Measurements from ENCODE around the gene ZMAT5.

Gene ZMAT5

GRCh38 chr22:29700206-29700899 is 66.5 kb downstream of the ZMAT5 start:
- DNase-seq (ENCODE audit: low read depth): no peak
- no peak for TF ChIP-seq CTCF (conservative IDR thresholded peaks at IDR 0.05; ENCODE audit: low read depth, low read length)
- no peak overlapping the region for H3K4me3 ChIP-seq (ENCODE audit: low read depth, low read length)

- no peak for TF ChIP-seq CTCF (conservative IDR thresholded peaks at IDR 0.05; ENCODE audit: low read depth, low read length)
- no peak for DNase-seq (ENCODE audit: low read depth)
- H3K4me3 ChIP-seq (ENCODE audit: low read depth, low read length): no peak overlapping the region
These were observed 68.8 kb downstream of the ZMAT5 start for GRCh38 chr22:29697853-29698598.

GRCh38 chr22:29695129-29695926 is 71.5 kb downstream of the ZMAT5 start:
- TF ChIP-seq CTCF (conservative IDR thresholded peaks at IDR 0.05; ENCODE audit: low read depth, low read length): no peak
- DNase-seq (ENCODE audit: low read depth): no peak
- H3K4me3 ChIP-seq (ENCODE audit: low read depth, low read length): no peak overlapping the region

GRCh38 chr22:29693671-29694070 is 73.1 kb downstream of the ZMAT5 start:
- DNase-seq (ENCODE audit: low read depth): no peak
- H3K4me3 ChIP-seq (ENCODE audit: low read depth, low read length): no peak overlapping the region
- TF ChIP-seq CTCF (conservative IDR thresholded peaks at IDR 0.05; ENCODE audit: low read depth, low read length): no peak

GRCh38 chr22:29693161-29693560 is 73.6 kb downstream of the ZMAT5 start:
- DNase-seq (ENCODE audit: low read depth): no peak
- TF ChIP-seq CTCF (conservative IDR thresholded peaks at IDR 0.05; ENCODE audit: low read depth, low read length): no peak

GRCh38 chr22:29692327-29692640 is 74.5 kb downstream of the ZMAT5 start:
- TF ChIP-seq CTCF (conservative IDR thresholded peaks at IDR 0.05; ENCODE audit: low read depth, low read length): no peak

More at GRCh38 chr22:29693161-29693560, 73.6 kb downstream of the ZMAT5 start:
- no peak overlapping the region for H3K4me3 ChIP-seq (ENCODE audit: low read depth, low read length)

More at GRCh38 chr22:29692327-29692640, 74.5 kb downstream of the ZMAT5 start:
- no peak for DNase-seq (ENCODE audit: low read depth)
- no peak overlapping the region for H3K4me3 ChIP-seq (ENCODE audit: low read depth, low read length)
